ENCODE data around the gene ALKBH1.
A peak's percentile ranks its signal among the peaks of the same experiment; 100 is the strongest.

GRCh38 chr14:77707355-77707723 is 484 bp downstream of the ALKBH1 start:
- TF ChIP-seq CTCF (IDR thresholded peaks at IDR 0.05) = peak in 4 of 5 experiments; percentile 22 to 45 (median 34)
- no peak for TF ChIP-seq POLR2A (IDR thresholded peaks at IDR 0.05)
- TF ChIP-seq POLR2AphosphoS5 (IDR thresholded peaks at IDR 0.05) = no peak
- no peak for TF ChIP-seq EP300 (IDR thresholded peaks at IDR 0.05; ENCODE audit: low read depth)

All from transverse colon (tissue), 4 donors.